WERI-Rb-1 (cell line): ENCODE data around the gene PPP3CA.

Source experiments
- DNase-seq: peaks from one replicate; pipeline ENCODE4 v3.0.0-alpha.2; 2020
- H3K27ac ChIP-seq: fragments of 250-450 bp; sonication (Bioruptor Pico); 2 replicates; pipeline ENCODE4 v1.5.1; 2020; ENCODE audit warnings: mild to moderate bottlenecking, moderate library complexity
- H3K27me3 ChIP-seq: fragments of 250-450 bp; sonication (Bioruptor Pico); 2 replicates; pipeline ENCODE4 v1.5.1; 2021; ENCODE audit warnings: mild to moderate bottlenecking, low read depth, moderate library complexity; ENCODE audit not compliant: insufficient read depth, severe bottlenecking
- H3K36me3 ChIP-seq: fragments of 250-450 bp; sonication (Bioruptor Pico); 2 replicates; pipeline ENCODE4 v1.5.1; 2020; ENCODE audit warnings: mild to moderate bottlenecking, moderate library complexity
- H3K4me3 ChIP-seq: 2 replicates; pipeline ENCODE4 v1.5.1; 2011; ENCODE audit warnings: low read depth, mild to moderate bottlenecking, control low read depth, low read length
- H3K9me3 ChIP-seq: fragments of 250-450 bp; sonication (Bioruptor Pico); 2 replicates; pipeline ENCODE4 v1.5.1; 2021; ENCODE audit warnings: mild to moderate bottlenecking, moderate library complexity; ENCODE audit not compliant: severe bottlenecking
- CTCF ChIP-seq: IDR thresholded peaks from 2 replicates; pipeline ENCODE4 v1.5.1; 2011; ENCODE audit warnings: low read depth, mild to moderate bottlenecking, control low read depth, inconsistent platforms, low read length

The PPP3CA gene

GRCh38 chr4:101019941-101020401 is 327.4 kb downstream of the PPP3CA start:
- H3K27me3 ChIP-seq, result no peaks in the 10 kb centered on the region
- H3K36me3 ChIP-seq, result no peaks in the 10 kb centered on the region
- H3K27ac ChIP-seq, result no peak overlapping the region
- DNase-seq, result no peak
- H3K9me3 ChIP-seq, result no peaks in the 10 kb centered on the region
- TF ChIP-seq CTCF, result no peak
- no peak overlapping the region for H3K4me3 ChIP-seq

- TF ChIP-seq CTCF, result no peak
- H3K27ac ChIP-seq, result no peak overlapping the region
- H3K27me3 ChIP-seq, result no peaks in the 10 kb centered on the region
- H3K36me3 ChIP-seq, result no peaks in the 10 kb centered on the region
- no peaks in the 10 kb centered on the region for H3K9me3 ChIP-seq
- H3K4me3 ChIP-seq, result no peak overlapping the region
- no peak for DNase-seq
Observed at GRCh38 chr4:101019313-101019712, 328.0 kb downstream of the PPP3CA start.

- no peak overlapping the region for H3K4me3 ChIP-seq
- H3K9me3 ChIP-seq, result no peaks in the 10 kb centered on the region
- TF ChIP-seq CTCF, result no peak
- no peak overlapping the region for H3K27ac ChIP-seq
- no peak for DNase-seq
- no peaks in the 10 kb centered on the region for H3K27me3 ChIP-seq
- no peaks in the 10 kb centered on the region for H3K36me3 ChIP-seq
Observed at GRCh38 chr4:101018836-101019235, 328.5 kb downstream of the PPP3CA start.

- no peaks in the 10 kb centered on the region for H3K27me3 ChIP-seq
- no peak for DNase-seq
- H3K4me3 ChIP-seq, result no peak overlapping the region
- no peaks in the 10 kb centered on the region for H3K9me3 ChIP-seq
- H3K27ac ChIP-seq, result no peak overlapping the region
- TF ChIP-seq CTCF, result no peak
- H3K36me3 ChIP-seq, result no peaks in the 10 kb centered on the region
Observed at GRCh38 chr4:101014417-101014816, 332.9 kb downstream of the PPP3CA start.

GRCh38 chr4:101010987-101011386 is 336.3 kb downstream of the PPP3CA start:
- Histone ChIP-seq H3K9me3 (no peaks in the 10 kb centered on the region), H3K27me3 (no peaks in the 10 kb centered on the region), H3K4me3 (no peak overlapping the region), H3K36me3 (no peaks in the 10 kb centered on the region), H3K27ac (no peak overlapping the region)
- TF ChIP-seq CTCF, result no peak
- no peak for DNase-seq

- no peak for DNase-seq
- H3K36me3 ChIP-seq, result no peaks in the 10 kb centered on the region
- no peak for TF ChIP-seq CTCF
- no peaks in the 10 kb centered on the region for H3K27me3 ChIP-seq
- no peak overlapping the region for H3K27ac ChIP-seq
- H3K4me3 ChIP-seq, result no peak overlapping the region
- H3K9me3 ChIP-seq, result no peaks in the 10 kb centered on the region
Observed at GRCh38 chr4:101009471-101009870, 337.9 kb downstream of the PPP3CA start.
